ENCODE data around the gene CCR6. TPM values are rescaled to one million over a fixed set of nuclear protein-coding genes. Genes with fewer than 3 reads are reported as not detected.
A peak's percentile ranks its signal among the peaks of the same experiment; 100 is the strongest.

Gene CCR6
- total and polyA plus RNA-seq, 4 donors = 0.16 to 0.39 (median 0.32) TPM

GRCh38 chr6:167153521-167153959 lies 30.6 kb downstream of the CCR6 start:
- H3K27me3 ChIP-seq (ENCODE audit: control insufficient read depth in 3 of 3, insufficient read depth in 3 of 3, low read length in 2 of 3) = peaks cover 0 to 2% (median 0%) of the 10 kb centered on the region in 3 donors
- no peaks in the 10 kb centered on the region for H3K9me3 ChIP-seq (ENCODE audit: control insufficient read depth in 4 of 4, insufficient read depth in 3 of 4, low read length in 3 of 4)
- H3K4me1 ChIP-seq (ENCODE audit: control insufficient read depth in 5 of 5, insufficient read depth in 5 of 5, low read length in 5 of 5) = no peaks in the 10 kb centered on the region
- H3K9ac ChIP-seq (ENCODE audit: insufficient read depth in 1 of 2, low read length in 2 of 2) = no peak overlapping the region
- H3K36me3 ChIP-seq (ENCODE audit: control insufficient read depth in 4 of 4, insufficient read depth in 4 of 4, low read length in 4 of 4) = no peaks in the 10 kb centered on the region
- no peak overlapping the region for H3K4me3 ChIP-seq
- no peak for TF ChIP-seq CTCF (IDR thresholded peaks at IDR 0.05; ENCODE audit: control extremely low read depth, extremely low read depth)
- WGBS, 2 donors = 42 to 56% methylated on average over 13 of the region's 13 CpGs
- DNase-seq (no peak), ATAC-seq (ENCODE audit: insufficient read depth, low FRiP score) (no peak)
- H3K27ac ChIP-seq (ENCODE audit: low read depth in 1 of 2, low read length in 1 of 2) = no peak overlapping the region

- 84 to 85% methylated on average over 9 of the region's 9 CpGs for WGBS, 2 donors
- Histone ChIP-seq H3K9me3 (ENCODE audit: control insufficient read depth in 4 of 4, insufficient read depth in 3 of 4, low read length in 3 of 4) (no peaks in the 10 kb centered on the region), H3K36me3 (ENCODE audit: control insufficient read depth in 4 of 4, insufficient read depth in 4 of 4, low read length in 4 of 4) (no peaks in the 10 kb centered on the region), H3K9ac (ENCODE audit: insufficient read depth in 1 of 2, low read length in 2 of 2) (no peak overlapping the region), H3K4me3 (no peak overlapping the region), H3K27me3 (ENCODE audit: control insufficient read depth in 3 of 3, insufficient read depth in 3 of 3, low read length in 2 of 3) (peaks cover 0 to 2% (median 0%) of the 10 kb centered on the region in 3 donors), H3K27ac (ENCODE audit: low read depth in 1 of 2, low read length in 1 of 2) (no peak overlapping the region), H3K4me1 (ENCODE audit: control insufficient read depth in 5 of 5, insufficient read depth in 5 of 5, low read length in 5 of 5) (no peaks in the 10 kb centered on the region)
- ATAC-seq (ENCODE audit: insufficient read depth, low FRiP score) (no peak), DNase-seq (no peak)
- TF ChIP-seq CTCF (IDR thresholded peaks at IDR 0.05; ENCODE audit: control extremely low read depth, extremely low read depth) = no peak
Measured at GRCh38 chr6:167154291-167154690, 31.4 kb downstream of the CCR6 start.

GRCh38 chr6:167154895-167155294 lies 32.0 kb downstream of the CCR6 start:
- ATAC-seq (ENCODE audit: insufficient read depth, low FRiP score) = no peak
- H3K9ac ChIP-seq (ENCODE audit: insufficient read depth in 1 of 2, low read length in 2 of 2) = no peak overlapping the region
- no peak overlapping the region for H3K27ac ChIP-seq (ENCODE audit: low read depth in 1 of 2, low read length in 1 of 2)
- DNase-seq = no peak
- H3K9me3 ChIP-seq (ENCODE audit: control insufficient read depth in 4 of 4, insufficient read depth in 3 of 4, low read length in 3 of 4) = no peaks in the 10 kb centered on the region
- no peak for TF ChIP-seq CTCF (IDR thresholded peaks at IDR 0.05; ENCODE audit: control extremely low read depth, extremely low read depth)
- H3K27me3 ChIP-seq (ENCODE audit: control insufficient read depth in 3 of 3, insufficient read depth in 3 of 3, low read length in 2 of 3) = peaks cover 0 to 2% (median 0%) of the 10 kb centered on the region in 3 donors
- no peaks in the 10 kb centered on the region for H3K4me1 ChIP-seq (ENCODE audit: control insufficient read depth in 5 of 5, insufficient read depth in 5 of 5, low read length in 5 of 5)
- WGBS, 2 donors = 50 to 54% methylated on average over 2 of the region's 2 CpGs
- H3K36me3 ChIP-seq (ENCODE audit: control insufficient read depth in 4 of 4, insufficient read depth in 4 of 4, low read length in 4 of 4) = no peaks in the 10 kb centered on the region
- H3K4me3 ChIP-seq = no peak overlapping the region

- peaks cover 0 to 2% (median 0%) of the 10 kb centered on the region in 3 donors for H3K27me3 ChIP-seq (ENCODE audit: control insufficient read depth in 3 of 3, insufficient read depth in 3 of 3, low read length in 2 of 3)
- H3K36me3 ChIP-seq (ENCODE audit: control insufficient read depth in 4 of 4, insufficient read depth in 4 of 4, low read length in 4 of 4) = no peaks in the 10 kb centered on the region
- no peak overlapping the region for H3K27ac ChIP-seq (ENCODE audit: low read depth in 1 of 2, low read length in 1 of 2)
- H3K9me3 ChIP-seq (ENCODE audit: control insufficient read depth in 4 of 4, insufficient read depth in 3 of 4, low read length in 3 of 4) = no peaks in the 10 kb centered on the region
- H3K4me1 ChIP-seq (ENCODE audit: control insufficient read depth in 5 of 5, insufficient read depth in 5 of 5, low read length in 5 of 5) = no peaks in the 10 kb centered on the region
- ATAC-seq (ENCODE audit: insufficient read depth, low FRiP score) (no peak), DNase-seq (peak in 1 of 3 donors; percentile 9)
- 95% methylated on average over 19 of the region's 19 CpGs for WGBS, 2 donors
- H3K9ac ChIP-seq (ENCODE audit: insufficient read depth in 1 of 2, low read length in 2 of 2) = no peak overlapping the region
- H3K4me3 ChIP-seq = no peak overlapping the region
- TF ChIP-seq CTCF (IDR thresholded peaks at IDR 0.05; ENCODE audit: control extremely low read depth, extremely low read depth) = no peak
Measured at GRCh38 chr6:167157414-167157813, 34.5 kb downstream of the CCR6 start.

Data from lung (tissue), 12 donors.